Astrocyte of the spinal cord (primary cell): ENCODE results near the gene ISX.

Source experiments
- DNase-seq: peaks from one replicate; pipeline ENCODE4 v3.0.0; 2011; ENCODE audit warnings: low read depth, low spot score
- H3K4me3 ChIP-seq: 2 replicates; pipeline ENCODE4 v1.5.1; 2011; ENCODE audit warnings: low read depth, mild to moderate bottlenecking, low read length, moderate library complexity
- CTCF ChIP-seq: IDR thresholded peaks from 2 replicates; pipeline ENCODE4 v1.5.1; 2012; ENCODE audit warnings: low read depth, mild to moderate bottlenecking, low read length, inconsistent platforms
- in situ Hi-C: cut with HindIII; loops from 2 replicates; pipeline ENCODE4 v1.10.0; 2017; ENCODE audit warnings: low sequenced_read_pairs

Gene ISX

DNA sequence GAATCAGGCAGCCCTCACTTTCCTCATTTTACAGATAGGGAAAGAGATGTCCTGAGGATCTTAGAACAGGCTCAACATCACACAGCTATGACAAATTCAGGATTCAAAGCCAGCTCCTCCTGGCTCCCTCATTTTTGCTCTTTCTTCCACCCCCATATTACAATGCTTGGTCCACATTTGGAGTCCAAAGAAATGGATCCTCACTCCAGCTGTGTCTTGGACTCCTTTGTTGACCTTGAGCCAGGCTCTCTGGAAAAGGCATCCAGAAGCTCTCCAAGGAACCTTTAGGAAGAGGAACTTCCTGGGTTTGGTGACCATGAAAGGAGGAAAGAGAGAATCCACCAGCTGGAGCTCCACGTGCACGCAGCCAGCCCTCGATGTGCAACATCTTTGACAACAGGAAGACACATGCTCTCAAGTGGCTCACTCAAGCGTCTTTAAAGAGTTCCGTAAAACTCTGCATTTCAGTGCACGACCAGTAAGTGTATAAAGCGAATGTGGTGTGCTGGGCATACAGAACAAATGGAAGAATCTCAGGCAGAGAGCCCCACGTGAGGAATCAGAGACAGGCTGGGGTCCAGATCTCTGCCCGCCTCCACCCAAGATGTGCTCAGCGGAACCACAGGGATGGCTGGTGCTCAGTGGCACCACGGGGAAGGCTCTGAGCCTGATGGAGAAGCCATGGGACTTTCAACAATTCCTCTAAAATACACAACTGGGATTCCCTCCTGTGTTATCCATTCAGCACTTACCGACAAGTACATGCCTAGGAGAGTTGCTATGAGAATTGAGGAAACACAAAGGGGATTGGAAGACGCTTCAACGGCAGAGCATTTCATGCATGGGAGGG, 48.4 kb downstream of the ISX start:
- no peak overlapping the region for H3K4me3 ChIP-seq
- in situ Hi-C loops: no loop called here
- DNase-seq: no peak
- no peak for TF ChIP-seq CTCF

DNA sequence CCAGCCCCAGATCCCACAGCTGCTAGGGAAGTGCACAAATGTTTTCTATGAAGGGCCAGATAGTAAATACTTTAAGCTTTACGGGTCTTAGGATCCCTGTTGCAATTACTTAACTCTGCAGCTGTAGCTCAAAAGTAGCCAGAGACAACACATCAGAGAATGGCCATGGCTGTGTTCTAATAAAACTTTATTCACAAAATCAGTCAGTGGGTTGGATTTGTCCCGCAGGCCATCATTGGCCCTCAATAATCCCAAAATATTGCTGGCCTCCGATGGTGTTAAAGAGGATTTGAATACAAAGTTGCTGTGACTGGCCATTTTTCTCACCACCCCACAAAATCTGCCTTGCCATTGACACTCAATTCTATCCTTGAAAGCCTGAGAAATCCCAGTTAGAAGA, 49.6 kb downstream of the ISX start:
- no peak overlapping the region for H3K4me3 ChIP-seq
- in situ Hi-C loops: no loop called here
- DNase-seq: no peak
- no peak for TF ChIP-seq CTCF

GRCh38 chr22:35116269-35116668, 50.3 kb downstream of the ISX start:
- no peak for TF ChIP-seq CTCF
- in situ Hi-C loops: no loop called here

DNA sequence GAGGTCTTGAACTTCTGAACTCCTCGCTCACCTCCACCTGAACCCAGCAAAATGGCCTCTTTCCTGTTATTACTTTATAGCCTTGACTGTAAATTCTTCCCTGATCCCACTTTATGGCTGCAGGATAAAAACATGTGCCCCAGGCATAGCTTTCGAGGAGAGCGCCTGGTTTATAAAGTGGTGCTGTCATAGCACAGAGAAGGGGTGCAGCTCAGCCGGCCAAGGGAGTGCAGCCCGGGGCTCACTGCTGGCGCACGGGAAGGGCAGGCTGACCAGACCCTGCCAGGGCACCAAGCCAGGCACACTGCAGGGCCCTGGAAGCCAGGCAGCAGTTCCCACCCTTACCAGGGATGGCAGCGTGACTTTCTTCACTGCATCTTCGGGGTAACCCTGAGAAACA, 50.9 kb downstream of the ISX start:
- in situ Hi-C loops: no loop called here
- no peak for DNase-seq
- no peak for TF ChIP-seq CTCF
- no peak overlapping the region for H3K4me3 ChIP-seq

More at GRCh38 chr22:35116269-35116668, 50.3 kb downstream of the ISX start:
- no peak overlapping the region for H3K4me3 ChIP-seq
- no peak for DNase-seq

DNA sequence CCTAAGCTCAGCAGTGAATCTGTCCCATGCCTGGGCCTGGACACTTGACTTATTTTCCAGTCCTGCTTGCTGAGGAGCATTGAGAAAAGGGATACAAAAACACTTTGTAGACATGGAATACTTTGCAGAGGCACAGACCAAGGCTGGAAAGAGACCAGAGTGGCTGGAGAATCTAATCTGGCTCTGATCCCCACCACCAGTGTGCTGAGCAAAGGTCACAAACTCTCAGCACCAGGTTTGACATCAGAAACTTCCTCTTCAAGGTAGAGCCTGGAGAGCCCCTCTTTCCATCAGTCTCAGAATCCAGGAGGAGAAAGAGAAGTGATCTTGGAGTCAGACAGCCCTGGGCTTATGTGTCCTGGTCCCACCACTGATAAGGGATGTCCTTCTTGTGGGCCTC, 53.5 kb downstream of the ISX start:
- no peak for DNase-seq
- in situ Hi-C loops: no loop called here
- no peak overlapping the region for H3K4me3 ChIP-seq
- TF ChIP-seq CTCF: no peak

GRCh38 chr22:35124691-35125219, 58.8 kb downstream of the ISX start:
- in situ Hi-C loops: no loop called here
- no peak overlapping the region for H3K4me3 ChIP-seq
- TF ChIP-seq CTCF: no peak
- no peak for DNase-seq
